CD4-positive, CD25-positive, alpha-beta regulatory T cell (primary cell): Measurements from ENCODE around the gene HDHD5. TPM values are rescaled to one million over a fixed set of nuclear protein-coding genes. Genes with fewer than 3 reads are reported as not detected.
A peak's percentile ranks its signal among the peaks of the same experiment; 100 is the strongest.

ENCODE experiments used
- ATAC-seq, 2 donors: fragments of 150-1000 bp; cut with Tn5 transposase; one replicate each; pipeline ENCODE4 v1.10.0; 2021; ENCODE audit warnings: low read depth in 2 of 2, moderate number of reproducible peaks in 2 of 2, moderate library complexity in 1 of 2
- DNase-seq, 3 donors: peaks; one replicate each; pipeline versions ENCODE4 v3.0.0 to v3.0.0-alpha.2; 2012 to 2022; ENCODE audit warnings: mixed read lengths in 1 of 3
- H3K27ac ChIP-seq: one replicate; pipeline ENCODE4 v1.7.0; 2013; ENCODE audit warnings: mild to moderate bottlenecking, low read length; ENCODE audit not compliant: insufficient read depth, poor library complexity, severe bottlenecking
- H3K27me3 ChIP-seq: one replicate; pipeline ENCODE4 v1.7.0; 2013; ENCODE audit warnings: low read length; ENCODE audit not compliant: control insufficient read depth, insufficient read depth
- H3K36me3 ChIP-seq: one replicate; pipeline ENCODE4 v1.7.0; 2013; ENCODE audit warnings: mild to moderate bottlenecking, low read length, moderate library complexity; ENCODE audit not compliant: control insufficient read depth, insufficient read depth
- H3K4me1 ChIP-seq: 2 replicates; pipeline ENCODE4 v1.7.0; 2013; ENCODE audit warnings: mild to moderate bottlenecking, low read length; ENCODE audit not compliant: insufficient read depth, control insufficient read depth, poor library complexity, severe bottlenecking
- H3K4me3 ChIP-seq: one replicate; pipeline ENCODE4 v1.7.0; 2013; ENCODE audit warnings: low read depth, mild to moderate bottlenecking, low read length, moderate library complexity
- H3K9me3 ChIP-seq, 2 experiments: 1 replicate in 1 of 2; 2 replicates in 1 of 2; pipeline ENCODE4 v1.7.0; 2013; ENCODE audit warnings: low read length in 2 of 2, mild to moderate bottlenecking in 1 of 2, moderate library complexity in 1 of 2; ENCODE audit not compliant: control insufficient read depth in 2 of 2
- H3K27ac Mint-ChIP-seq, 3 donors: one replicate each; pipeline ENCODE4 v1.8.0; 2020 to 2022; ENCODE audit warnings: mild to moderate bottlenecking in 3 of 3, mixed read lengths in 3 of 3, moderate library complexity in 2 of 3
- H3K27me3 Mint-ChIP-seq: one replicate; pipeline ENCODE4 v1.8.0; 2022; ENCODE audit warnings: mild to moderate bottlenecking, mixed read lengths
- H3K36me3 Mint-ChIP-seq: one replicate; pipeline ENCODE4 v1.8.0; 2020; ENCODE audit warnings: mixed read lengths
- H3K4me1 Mint-ChIP-seq, 4 donors: one replicate each; pipeline ENCODE4 v1.8.0; 2020 to 2022; ENCODE audit warnings: mixed read lengths in 4 of 4, mild to moderate bottlenecking in 1 of 4
- H3K4me3 Mint-ChIP-seq, 4 donors: one replicate each; pipeline ENCODE4 v1.8.0; 2020 to 2022; ENCODE audit warnings: mild to moderate bottlenecking in 4 of 4, mixed read lengths in 4 of 4, moderate library complexity in 3 of 4
- H3K9me3 Mint-ChIP-seq, 7 donors: one replicate each; pipeline ENCODE4 v1.8.0; 2020 to 2022; ENCODE audit warnings: mixed read lengths in 7 of 7, mild to moderate bottlenecking in 3 of 7, moderate library complexity in 2 of 7
- polyA plus RNA-seq, 4 donors: library from polyadenylated mRNA; unstranded; fragments of 300-500 nt; fragmentation: Illumina TruSeq; gene quantifications; one replicate each; pipeline ENCODE4 v1.2.3, GENCODE V29; 2021
- total RNA-seq: library from RNA; stranded (reverse); gene quantifications from one replicate; pipeline ENCODE4 v1.2.3, GENCODE V29; 2022

The HDHD5 gene
- total and polyA plus RNA-seq, 5 donors from 2014 or later = 17.7 to 46.8 (median 44.3) TPM

- Histone ChIP-seq H3K9me3 (no peaks in the 10 kb centered on the region), H3K4me3 (no peak overlapping the region), H3K36me3 (peaks cover 26% of the 10 kb centered on the region), H3K27me3 (no peaks in the 10 kb centered on the region), H3K4me1 (no peaks in the 10 kb centered on the region), H3K27ac (no peak overlapping the region)
- H3K36me3 Mint-ChIP-seq = peaks cover 11% of the 10 kb centered on the region
- H3K4me1 Mint-ChIP-seq = peaks cover 0 to 2% (median 0%) of the 10 kb centered on the region in 4 donors
- no peak overlapping the region for H3K4me3 Mint-ChIP-seq
- H3K27me3 Mint-ChIP-seq = no peaks in the 10 kb centered on the region
- no peak overlapping the region for H3K27ac Mint-ChIP-seq
- ATAC-seq (no peak), DNase-seq (no peak)
- no peaks in the 10 kb centered on the region for H3K9me3 Mint-ChIP-seq
Measured at GRCh38 chr22:17191163-17191784, 32.2 kb upstream of the HDHD5 start.

- peaks cover 30% of the 10 kb centered on the region for H3K36me3 ChIP-seq
- H3K9me3 Mint-ChIP-seq = no peaks in the 10 kb centered on the region
- no peak for ATAC-seq
- H3K27ac Mint-ChIP-seq = no peak overlapping the region
- DNase-seq = no peak
- no peak overlapping the region for H3K4me3 ChIP-seq
- no peaks in the 10 kb centered on the region for H3K27me3 Mint-ChIP-seq
- H3K27ac ChIP-seq = no peak overlapping the region
- H3K36me3 Mint-ChIP-seq = peaks cover 15% of the 10 kb centered on the region
- no peak overlapping the region for H3K4me3 Mint-ChIP-seq
- H3K4me1 Mint-ChIP-seq = peaks cover 0 to 2% (median 0%) of the 10 kb centered on the region in 4 donors
- no peaks in the 10 kb centered on the region for H3K27me3 ChIP-seq
- no peaks in the 10 kb centered on the region for H3K4me1 ChIP-seq
- no peaks in the 10 kb centered on the region for H3K9me3 ChIP-seq
Measured at GRCh38 chr22:17190702-17191101, 31.6 kb upstream of the HDHD5 start.

GRCh38 chr22:17176715-17177114 lies 17.6 kb upstream of the HDHD5 start:
- peaks cover 5% of the 10 kb centered on the region for H3K4me1 ChIP-seq
- H3K36me3 Mint-ChIP-seq = peaks cover 21% of the 10 kb centered on the region
- H3K36me3 ChIP-seq = peaks cover 6% of the 10 kb centered on the region
- no peak overlapping the region for H3K4me3 Mint-ChIP-seq
- H3K27me3 ChIP-seq = no peaks in the 10 kb centered on the region
- H3K9me3 ChIP-seq = no peaks in the 10 kb centered on the region
- H3K4me1 Mint-ChIP-seq = peaks cover 0 to 7% (median 2%) of the 10 kb centered on the region in 4 donors
- no peak for ATAC-seq
- H3K9me3 Mint-ChIP-seq = no peaks in the 10 kb centered on the region
- no peak overlapping the region for H3K27ac Mint-ChIP-seq
- H3K4me3 ChIP-seq = no peak overlapping the region
- no peak overlapping the region for H3K27ac ChIP-seq
- DNase-seq = no peak
- no peaks in the 10 kb centered on the region for H3K27me3 Mint-ChIP-seq

DNA sequence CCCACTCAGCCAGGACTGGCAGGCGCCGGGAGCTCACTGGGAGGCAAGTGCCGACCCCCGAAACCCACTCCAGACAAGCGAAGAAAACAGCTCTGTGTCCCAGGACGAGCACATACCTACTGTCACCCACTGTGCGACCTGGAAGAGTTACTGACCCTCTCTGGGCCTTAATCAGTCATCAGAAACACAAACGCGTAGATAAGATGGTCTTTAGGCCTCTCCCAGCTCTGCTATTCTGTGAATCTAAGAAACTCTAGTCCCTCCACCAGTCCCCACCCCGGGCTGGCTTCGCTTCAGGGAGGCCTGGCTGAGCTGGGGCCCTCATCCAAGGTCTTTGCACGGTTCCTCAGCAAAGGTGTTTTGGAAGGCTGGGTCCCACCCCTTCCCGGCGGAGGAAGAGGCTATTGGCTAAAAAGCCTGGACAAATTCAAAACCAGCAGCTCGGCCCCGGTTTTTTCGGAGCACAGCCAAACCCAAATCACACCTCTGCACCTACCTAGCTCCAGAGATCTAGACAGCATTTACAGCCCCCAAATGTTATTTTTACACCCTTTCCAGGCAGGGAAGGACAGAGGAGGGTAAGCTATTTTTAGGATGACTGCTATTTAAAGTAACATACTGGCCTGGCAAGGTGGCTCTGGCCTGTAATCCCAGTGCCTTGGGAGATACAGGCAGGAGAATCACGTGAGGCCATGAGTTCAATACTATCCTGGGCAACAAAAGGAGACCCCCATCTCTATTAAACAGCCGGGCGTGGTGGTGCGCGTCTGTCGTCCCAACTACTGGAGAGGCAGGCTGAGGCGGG lies 13.2 kb upstream of the HDHD5 start:
- DNase-seq = no peak
- Mint-ChIP-seq H3K27me3 (peaks cover 5% of the 10 kb centered on the region), H3K36me3 (no peaks in the 10 kb centered on the region), H3K4me3 (peak overlapping the region; percentile 36 to 77 (median 75)), H3K9me3 (no peaks in the 10 kb centered on the region), H3K27ac (peak overlapping the region in 1 of 3 donors; percentile 59), H3K4me1 (peaks cover 0 to 9% (median 0%) of the 10 kb centered on the region in 4 donors)
- H3K4me1 ChIP-seq = peaks cover 14% of the 10 kb centered on the region
- H3K36me3 ChIP-seq = no peaks in the 10 kb centered on the region
- H3K27me3 ChIP-seq = no peaks in the 10 kb centered on the region
- no peaks in the 10 kb centered on the region for H3K9me3 ChIP-seq
- peak overlapping the region; percentile 27 for H3K4me3 ChIP-seq
- ATAC-seq = no peak
- H3K27ac ChIP-seq = peak overlapping the region; percentile 41

GRCh38 chr22:17171153-17172028 lies 12.3 kb upstream of the HDHD5 start:
- Histone ChIP-seq H3K9me3 (no peaks in the 10 kb centered on the region), H3K36me3 (no peaks in the 10 kb centered on the region), H3K27ac (peak overlapping the region; percentile 41), H3K27me3 (no peaks in the 10 kb centered on the region), H3K4me3 (peak overlapping the region; percentile 7), H3K4me1 (peaks cover 14% of the 10 kb centered on the region)
- H3K4me1 Mint-ChIP-seq = peaks cover 0 to 9% (median 0%) of the 10 kb centered on the region in 4 donors
- H3K4me3 Mint-ChIP-seq = peak overlapping the region; percentile 85 to 89 (median 86)
- peak overlapping the region in 1 of 3 donors; percentile 62 for H3K27ac Mint-ChIP-seq
- no peaks in the 10 kb centered on the region for H3K36me3 Mint-ChIP-seq
- ATAC-seq (peak; percentile 89 to 93), DNase-seq (peak; percentile 61 to 82 (median 64))
- no peaks in the 10 kb centered on the region for H3K9me3 Mint-ChIP-seq
- peaks cover 5% of the 10 kb centered on the region for H3K27me3 Mint-ChIP-seq

GRCh38 chr22:17167486-17167885 lies 8.4 kb upstream of the HDHD5 start:
- Histone ChIP-seq H3K4me3 (no peak overlapping the region), H3K27ac (no peak overlapping the region), H3K36me3 (no peaks in the 10 kb centered on the region), H3K4me1 (peaks cover 14% of the 10 kb centered on the region), H3K9me3 (no peaks in the 10 kb centered on the region), H3K27me3 (no peaks in the 10 kb centered on the region)
- DNase-seq (no peak), ATAC-seq (no peak)
- H3K4me1 Mint-ChIP-seq = peaks cover 0 to 9% (median under 1%) of the 10 kb centered on the region in 4 donors
- no peaks in the 10 kb centered on the region for H3K9me3 Mint-ChIP-seq
- H3K27me3 Mint-ChIP-seq = peaks cover 9% of the 10 kb centered on the region
- no peak overlapping the region for H3K4me3 Mint-ChIP-seq
- no peaks in the 10 kb centered on the region for H3K36me3 Mint-ChIP-seq
- no peak overlapping the region for H3K27ac Mint-ChIP-seq

DNA sequence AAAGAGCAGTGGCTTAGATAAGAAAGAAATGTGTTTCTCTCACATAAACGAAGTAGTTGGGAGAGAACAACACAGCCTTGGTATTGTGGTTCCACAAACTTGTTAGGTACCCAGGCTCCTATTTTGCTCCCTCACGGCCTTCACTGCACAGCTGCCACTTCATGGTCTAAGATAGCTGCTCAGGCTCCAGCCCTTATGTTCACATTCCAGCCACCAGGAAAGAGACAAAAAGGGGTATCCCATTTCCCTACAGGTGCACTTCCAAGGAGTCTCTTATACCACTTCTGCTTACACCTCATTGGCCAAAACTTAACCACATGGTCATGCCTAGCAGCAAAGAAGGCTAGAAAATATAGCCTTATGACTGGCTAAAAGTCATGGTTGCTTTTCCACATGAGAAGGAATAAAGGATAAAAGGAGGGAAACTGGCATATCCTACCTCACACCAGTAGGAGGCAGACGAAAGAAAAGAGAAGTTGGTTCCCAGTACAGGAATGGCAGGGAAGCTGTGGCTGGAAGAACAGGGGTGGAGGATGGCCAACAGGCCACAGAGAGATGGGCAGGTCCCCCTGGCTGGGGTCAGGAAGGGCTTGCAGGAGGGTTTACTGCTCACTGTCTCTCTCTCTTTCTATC lies 5.4 kb upstream of the HDHD5 start:
- H3K36me3 Mint-ChIP-seq = no peaks in the 10 kb centered on the region
- H3K4me1 Mint-ChIP-seq = peaks cover 0 to 7% (median 6%) of the 10 kb centered on the region in 4 donors
- H3K27ac Mint-ChIP-seq = no peak overlapping the region
- Histone ChIP-seq H3K36me3 (no peaks in the 10 kb centered on the region), H3K27me3 (no peaks in the 10 kb centered on the region), H3K4me1 (peaks cover 7% of the 10 kb centered on the region), H3K9me3 (no peaks in the 10 kb centered on the region), H3K4me3 (no peak overlapping the region), H3K27ac (no peak overlapping the region)
- ATAC-seq = no peak
- peak overlapping the region in 1 of 4 donors; percentile 52 for H3K4me3 Mint-ChIP-seq
- no peak for DNase-seq
- H3K9me3 Mint-ChIP-seq = no peaks in the 10 kb centered on the region
- peaks cover 4% of the 10 kb centered on the region for H3K27me3 Mint-ChIP-seq
